GM18508 (cell line): ENCODE results near the gene ZMYND15.
"Not testable (repeated sequence)": the region's sequence is repeated elsewhere in the genome, so short reads cannot be mapped to it uniquely, and the experiment has no call there.

ENCODE experiments used
- ATAC-seq: cut with Tn5 transposase; IDR thresholded peaks from one replicate; pipeline ENCODE4 v1.9.1; 2021; ENCODE audit warnings: moderate number of reproducible peaks; ENCODE audit not compliant: insufficient read depth, unreplicated experiment

Gene ZMYND15

GRCh38 chr17:4739122-4740024, at the start of gene ZMYND15, which contains the start of gene CXCL16:
ZMYND15 (plus strand) TSS chr17:4739833; CDS start chr17:4740549, 716 bp downstream.
CXCL16 (minus strand) TSS chr17:4739928; CDS start chr17:4739339, 589 bp downstream.
- no peak for ATAC-seq

GRCh38 chr17:4689872-4690271, 49.8 kb upstream of the ZMYND15 start:
- ATAC-seq: not testable (repeated sequence)

- ATAC-seq: no peak
Measured at GRCh38 chr17:4690745-4691144, 48.9 kb upstream of the ZMYND15 start.

GRCh38 chr17:4691686-4692085, 47.9 kb upstream of the ZMYND15 start:
- ATAC-seq: no peak

- no peak for ATAC-seq
Measured at GRCh38 chr17:4693416-4693815, 46.2 kb upstream of the ZMYND15 start.

- ATAC-seq: no peak
Measured at GRCh38 chr17:4696437-4696805, 43.2 kb upstream of the ZMYND15 start.

GRCh38 chr17:4699401-4700056, 40.1 kb upstream of the ZMYND15 start:
- not testable (repeated sequence) for ATAC-seq

GRCh38 chr17:4701116-4701515, 38.5 kb upstream of the ZMYND15 start:
- ATAC-seq: no peak

- ATAC-seq: no peak
Measured at GRCh38 chr17:4703330-4703691, 36.3 kb upstream of the ZMYND15 start.

- ATAC-seq: not testable (repeated sequence)
Measured at GRCh38 chr17:4704574-4704907, 35.1 kb upstream of the ZMYND15 start.

GRCh38 chr17:4704991-4705390, 34.6 kb upstream of the ZMYND15 start:
- no peak for ATAC-seq

GRCh38 chr17:4706121-4706520, 33.5 kb upstream of the ZMYND15 start:
- ATAC-seq: no peak

- ATAC-seq: no peak
Measured at GRCh38 chr17:4708436-4708835, 31.2 kb upstream of the ZMYND15 start.

- peak; percentile 50 for ATAC-seq
Measured at GRCh38 chr17:4709794-4710692, 29.6 kb upstream of the ZMYND15 start, which contains the start of gene ARRB2. ARRB2 (plus strand) TSS chr17:4710632; CDS start chr17:4710722, 90 bp downstream.

- no peak for ATAC-seq
Measured at GRCh38 chr17:4710693-4711634, 28.7 kb upstream of the ZMYND15 start.

- no peak for ATAC-seq
Measured at GRCh38 chr17:4711661-4712181, 27.9 kb upstream of the ZMYND15 start.

- no peak for ATAC-seq
Measured at GRCh38 chr17:4712526-4712925, 27.1 kb upstream of the ZMYND15 start.

- not testable (repeated sequence) for ATAC-seq
Measured at GRCh38 chr17:4714340-4715062, 25.1 kb upstream of the ZMYND15 start.
